Osteoblast (primary cell): ENCODE measurements around the gene MYH3. TPM values are rescaled to one million over a fixed set of nuclear protein-coding genes. Genes with fewer than 3 reads are reported as not detected.
A peak's percentile ranks its signal among the peaks of the same experiment; 100 is the strongest.

Experiments used
- DNase-seq: peaks from one replicate; pipeline ENCODE4 v3.0.0; 2011; ENCODE audit warnings: low spot score, mixed read lengths; ENCODE audit not compliant: insufficient read length; ENCODE audit errors: missing footprints
- H2AFZ ChIP-seq: 2 replicates; pipeline ENCODE4 v1.6.0; 2011; ENCODE audit warnings: mild to moderate bottlenecking, low read length
- H3K27ac ChIP-seq: 2 replicates; pipeline ENCODE4 v1.5.1; 2011; ENCODE audit warnings: mild to moderate bottlenecking, low read depth, low read length, moderate library complexity
- H3K27me3 ChIP-seq: 2 replicates; pipeline ENCODE4 v1.6.0; 2012; ENCODE audit warnings: mild to moderate bottlenecking, control low read depth, inconsistent platforms, low read length, moderate library complexity; ENCODE audit not compliant: insufficient read depth
- H3K36me3 ChIP-seq: 2 replicates; pipeline ENCODE4 v1.5.1; 2011; ENCODE audit warnings: mild to moderate bottlenecking, low read length, control low read depth, moderate library complexity; ENCODE audit not compliant: insufficient read depth
- H3K4me1 ChIP-seq: 2 replicates; pipeline ENCODE4 v1.5.1; 2011; ENCODE audit warnings: mild to moderate bottlenecking, low read length, control low read depth, moderate library complexity; ENCODE audit not compliant: insufficient read depth
- H3K4me2 ChIP-seq: 2 replicates; pipeline ENCODE4 v1.6.0; 2011; ENCODE audit warnings: mild to moderate bottlenecking, low read length; ENCODE audit not compliant: insufficient read depth
- H3K4me3 ChIP-seq: fragments of 200-600 bp; sonication (generic); 3 replicates; pipeline ENCODE4 v1.5.1; 2012; ENCODE audit warnings: mild to moderate bottlenecking, low read length, inconsistent platforms; ENCODE audit not compliant: insufficient read depth
- H3K79me2 ChIP-seq: 2 replicates; pipeline ENCODE4 v1.6.0; 2012; ENCODE audit warnings: mild to moderate bottlenecking, low read length, control low read depth, inconsistent platforms; ENCODE audit not compliant: insufficient read depth
- H3K9me3 ChIP-seq: 2 replicates; pipeline ENCODE4 v1.5.1; 2011; ENCODE audit warnings: low read depth, low read length, control low read depth
- H4K20me1 ChIP-seq: 2 replicates; pipeline ENCODE4 v1.6.0; 2012; ENCODE audit warnings: mild to moderate bottlenecking, low read length, control low read depth; ENCODE audit not compliant: insufficient read depth
- CTCF ChIP-seq: IDR thresholded peaks from 2 replicates; pipeline ENCODE4 v1.5.1; 2011; ENCODE audit warnings: mild to moderate bottlenecking, low read depth, low read length, moderate library complexity; ENCODE audit errors: extremely low read depth
- total RNA-seq: library from RNA; depleted of rRNA; stranded (reverse); fragments of >200 nt; gene quantifications from 2 replicates; pipeline ENCODE4 v1.2.3, GENCODE V29; 2012

MYH3 gene
- total RNA-seq, 1 donor = 1.8 TPM

DNA sequence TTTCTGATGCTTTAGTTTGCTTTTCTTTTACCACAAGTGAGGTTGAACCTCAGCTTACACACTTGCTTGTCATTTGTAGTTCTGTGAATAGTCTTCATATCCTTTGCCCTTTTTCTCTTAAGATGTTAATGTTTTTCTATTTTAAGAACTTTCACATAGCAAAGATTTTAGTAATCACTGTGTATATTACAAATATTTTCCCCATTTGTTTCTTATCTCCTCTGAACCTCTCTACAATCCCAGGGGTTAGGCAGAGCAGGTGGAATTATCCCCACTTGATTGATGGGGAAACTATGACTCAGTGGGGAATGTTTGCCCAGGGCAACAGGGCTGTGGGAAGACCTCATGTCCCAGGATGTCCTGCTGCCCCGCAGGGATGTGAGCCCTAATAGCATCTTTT lies 11.7 kb upstream of the MYH3 start:
- H3K9me3 ChIP-seq = no peaks in the 10 kb centered on the region
- no peaks in the 10 kb centered on the region for H3K79me2 ChIP-seq
- no peaks in the 10 kb centered on the region for H3K27me3 ChIP-seq
- DNase-seq = peak; percentile 77
- peaks cover 15% of the 10 kb centered on the region for H3K4me1 ChIP-seq
- H3K27ac ChIP-seq = no peak overlapping the region
- H3K4me2 ChIP-seq = no peak overlapping the region
- H2AFZ ChIP-seq = no peak overlapping the region
- no peak overlapping the region for H3K4me3 ChIP-seq
- H4K20me1 ChIP-seq = no peaks in the 10 kb centered on the region
- no peaks in the 10 kb centered on the region for H3K36me3 ChIP-seq
- no peak for TF ChIP-seq CTCF

DNA sequence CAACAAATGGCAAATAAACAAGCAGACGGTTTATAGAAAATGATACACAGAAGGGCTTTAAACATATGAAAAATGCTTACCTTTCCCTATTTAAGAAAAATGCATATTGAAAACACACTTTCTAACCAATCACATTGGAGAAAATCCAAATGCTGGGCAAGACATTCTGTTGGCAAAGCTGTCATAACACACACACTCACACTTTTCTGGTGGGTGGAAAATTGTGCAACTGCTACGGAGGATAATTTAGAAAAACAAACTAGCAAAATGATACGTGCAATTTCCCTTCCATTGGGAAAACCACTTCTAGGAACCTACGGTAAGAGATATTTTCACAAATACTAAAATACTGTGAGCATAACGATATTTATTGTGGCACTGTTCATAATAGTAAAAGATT lies 9.8 kb upstream of the MYH3 start:
- TF ChIP-seq CTCF = no peak
- Histone ChIP-seq H3K4me2 (peak overlapping the region; percentile 11), H3K27ac (no peak overlapping the region), H3K79me2 (no peaks in the 10 kb centered on the region), H3K4me1 (peaks cover 15% of the 10 kb centered on the region), H3K36me3 (no peaks in the 10 kb centered on the region), H2AFZ (no peak overlapping the region), H3K4me3 (no peak overlapping the region), H3K27me3 (no peaks in the 10 kb centered on the region), H4K20me1 (no peaks in the 10 kb centered on the region), H3K9me3 (no peaks in the 10 kb centered on the region)
- peak; percentile 13 for DNase-seq

DNA sequence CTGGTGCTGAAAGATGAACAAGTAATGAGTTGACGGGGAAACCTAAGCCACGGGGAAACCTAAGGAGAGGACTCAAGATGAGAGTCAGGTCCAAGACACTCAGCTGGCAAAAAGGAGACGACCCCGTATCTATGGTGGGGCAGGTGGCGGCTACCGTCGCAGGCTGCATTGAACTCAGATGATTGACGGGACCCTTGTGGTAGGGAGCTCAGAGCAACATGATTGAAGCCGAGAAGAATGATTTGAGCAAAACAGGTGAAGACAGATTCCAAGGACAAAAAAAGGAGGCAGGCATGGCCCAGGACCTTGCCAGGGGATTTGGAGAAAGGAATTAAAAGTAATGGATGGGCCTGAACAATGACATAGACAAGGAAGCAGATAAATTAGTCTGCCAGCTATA lies 7.5 kb upstream of the MYH3 start:
- Histone ChIP-seq H3K4me1 (peaks cover 15% of the 10 kb centered on the region), H3K9me3 (no peaks in the 10 kb centered on the region), H2AFZ (no peak overlapping the region), H3K36me3 (no peaks in the 10 kb centered on the region), H3K27ac (no peak overlapping the region), H3K4me3 (no peak overlapping the region), H4K20me1 (no peaks in the 10 kb centered on the region), H3K79me2 (no peaks in the 10 kb centered on the region), H3K27me3 (no peaks in the 10 kb centered on the region), H3K4me2 (no peak overlapping the region)
- DNase-seq = no peak
- no peak for TF ChIP-seq CTCF

DNA sequence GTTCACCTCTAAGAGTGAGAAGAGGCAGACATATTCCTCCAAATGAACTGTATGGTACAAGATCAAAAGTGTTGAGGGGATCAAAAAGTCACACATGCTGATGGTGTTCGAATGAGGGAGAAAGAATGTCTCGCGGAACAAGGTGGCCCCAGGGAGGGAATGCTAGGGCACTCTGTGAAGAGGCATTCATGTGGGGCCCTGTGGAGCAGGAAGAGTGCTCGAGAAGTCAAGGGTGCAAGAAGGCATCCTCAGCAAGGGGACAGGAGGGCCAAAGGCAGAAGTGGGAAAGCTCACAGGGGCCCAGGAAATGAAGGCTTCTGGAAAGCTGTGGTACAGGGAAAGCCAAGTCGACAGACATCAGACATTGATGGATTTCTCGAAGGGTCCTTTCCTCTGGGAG lies 6.1 kb upstream of the MYH3 start:
- TF ChIP-seq CTCF = no peak

More for the DNA sequence above, 6.1 kb upstream of the MYH3 start:
- Histone ChIP-seq H3K36me3 (no peaks in the 10 kb centered on the region), H2AFZ (no peak overlapping the region), H3K27ac (no peak overlapping the region), H3K27me3 (no peaks in the 10 kb centered on the region), H3K4me1 (peaks cover 8% of the 10 kb centered on the region), H4K20me1 (no peaks in the 10 kb centered on the region), H3K4me2 (no peak overlapping the region), H3K79me2 (no peaks in the 10 kb centered on the region), H3K9me3 (no peaks in the 10 kb centered on the region), H3K4me3 (no peak overlapping the region)
- no peak for DNase-seq
